Body of pancreas (tissue), 4 donors: ENCODE data around the gene STK31.

ENCODE experiments used
- CTCF ChIP-seq, 7 experiments: fragments of 450-650 bp in 4 of 7; fragments of 200-600 bp in 3 of 7; sonication (generic) in 3 of 7; IDR thresholded peaks; one replicate each; pipeline ENCODE4 v1.5.1; 2016 to 2019; ENCODE audit warnings: antibody characterized with exemption in 7 of 7
- POLR2A ChIP-seq, 3 donors: fragments of 450-650 bp; IDR thresholded peaks; one replicate each; pipeline ENCODE4 v1.6.1; 2016; ENCODE audit warnings: antibody characterized with exemption in 3 of 3, mild to moderate bottlenecking in 2 of 3

- TF ChIP-seq CTCF (IDR thresholded peaks at IDR 0.05) (no peak), POLR2A (IDR thresholded peaks at IDR 0.05) (no peak)
These were observed at the start of gene STK31 for GRCh38 chr7:23710000-23710399.
